Stimulated activated naive B cell treated with anti-CD40 and anti-IgM and Interleukin-4, amounts not matched to agents 10 μg/mL and 1 μg/mL and 100 μg/mL, for 72 hours (primary cell): ENCODE results near the gene CA5A.

Experiments used
- ATAC-seq, 2 donors: fragments of 150-1000 bp; cut with Tn5 transposase; replicated peaks; 2 replicates each; pipeline ENCODE4 v1.10.0; 2021; ENCODE audit warnings: moderate library complexity in 1 of 2
- DNase-seq: peaks from one replicate; pipeline ENCODE4 v3.0.0; 2021
- H3K27ac Mint-ChIP-seq: one replicate; pipeline ENCODE4 v1.8.0; 2022; ENCODE audit warnings: mild to moderate bottlenecking, mixed read lengths
- H3K27me3 Mint-ChIP-seq, 2 donors: one replicate each; pipeline ENCODE4 v1.8.0; 2022; ENCODE audit warnings: mixed read lengths in 2 of 2
- H3K36me3 Mint-ChIP-seq, 2 donors: one replicate each; pipeline ENCODE4 v1.8.0; 2022; ENCODE audit warnings: mixed read lengths in 2 of 2, mild to moderate bottlenecking in 1 of 2
- H3K4me1 Mint-ChIP-seq, 2 donors: one replicate each; pipeline ENCODE4 v1.8.0; 2022; ENCODE audit warnings: mixed read lengths in 2 of 2, mild to moderate bottlenecking in 1 of 2
- H3K4me3 Mint-ChIP-seq, 2 donors: one replicate each; pipeline ENCODE4 v1.8.0; 2022; ENCODE audit warnings: mild to moderate bottlenecking in 2 of 2, mixed read lengths in 2 of 2, moderate library complexity in 1 of 2
- H3K9me3 Mint-ChIP-seq, 2 donors: one replicate each; pipeline ENCODE4 v1.8.0; 2022; ENCODE audit warnings: mixed read lengths in 2 of 2, mild to moderate bottlenecking in 1 of 2

CA5A gene

GRCh38 chr16:87847785-87848675 lies 88.3 kb downstream of the CA5A start:
- ATAC-seq (no peak), DNase-seq (no peak)
- Mint-ChIP-seq H3K27me3 (no peaks in the 10 kb centered on the region), H3K36me3 (peaks cover 58 to 64% of the 10 kb centered on the region in 2 donors), H3K4me3 (no peak overlapping the region), H3K4me1 (peaks cover 11 to 39% of the 10 kb centered on the region in 2 donors), H3K27ac (no peak overlapping the region), H3K9me3 (no peaks in the 10 kb centered on the region)

GRCh38 chr16:87847467-87847784 lies 88.9 kb downstream of the CA5A start:
- H3K27me3 Mint-ChIP-seq = no peaks in the 10 kb centered on the region
- no peak overlapping the region for H3K4me3 Mint-ChIP-seq
- no peak overlapping the region for H3K27ac Mint-ChIP-seq
- H3K36me3 Mint-ChIP-seq = peaks cover 60 to 64% of the 10 kb centered on the region in 2 donors
- H3K9me3 Mint-ChIP-seq = no peaks in the 10 kb centered on the region
- DNase-seq (no peak), ATAC-seq (no peak)
- peaks cover 14 to 40% of the 10 kb centered on the region in 2 donors for H3K4me1 Mint-ChIP-seq

DNA sequence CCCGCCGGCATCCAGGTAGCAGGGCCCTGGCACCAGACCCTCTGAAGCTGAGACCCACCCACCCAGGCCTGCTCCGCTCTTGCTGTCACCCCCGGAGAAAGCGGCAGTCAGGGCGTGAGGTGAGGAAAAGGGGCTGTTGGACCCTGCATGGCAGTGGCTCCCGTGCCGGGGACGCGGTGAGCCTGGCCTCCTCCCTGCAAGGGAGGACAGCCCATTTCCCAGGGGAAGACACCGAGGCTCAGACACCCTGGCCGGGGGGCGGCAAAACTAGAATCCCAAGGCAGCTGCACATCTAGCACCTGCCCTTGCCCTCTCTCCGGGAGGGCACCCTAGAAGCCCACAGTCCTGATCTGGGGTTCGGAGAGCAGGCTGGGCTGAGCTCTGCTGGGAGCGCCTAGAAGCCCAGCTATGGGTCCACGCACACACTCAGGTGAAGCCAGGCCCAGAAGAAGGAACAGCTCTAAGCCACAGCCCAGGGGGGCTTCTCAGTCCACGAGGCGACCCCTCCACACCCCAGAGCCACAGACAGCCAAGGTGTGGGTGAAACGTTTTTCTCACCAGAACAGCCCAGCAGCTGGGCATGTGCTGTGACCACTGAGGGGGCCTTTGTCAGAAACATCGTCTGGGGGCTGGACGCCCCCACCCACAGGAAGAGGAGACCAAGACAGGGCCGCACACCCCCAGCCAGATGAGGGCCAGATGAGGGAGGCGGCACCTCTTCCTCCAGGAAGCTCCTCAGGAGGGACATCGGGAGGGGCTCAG lies 89.4 kb downstream of the CA5A start:
- Mint-ChIP-seq H3K27me3 (no peaks in the 10 kb centered on the region), H3K4me3 (no peak overlapping the region), H3K4me1 (peaks cover 14 to 42% of the 10 kb centered on the region in 2 donors), H3K27ac (no peak overlapping the region), H3K36me3 (peaks cover 59 to 60% of the 10 kb centered on the region in 2 donors), H3K9me3 (no peaks in the 10 kb centered on the region)
- DNase-seq = no peak
- no peak for ATAC-seq

DNA sequence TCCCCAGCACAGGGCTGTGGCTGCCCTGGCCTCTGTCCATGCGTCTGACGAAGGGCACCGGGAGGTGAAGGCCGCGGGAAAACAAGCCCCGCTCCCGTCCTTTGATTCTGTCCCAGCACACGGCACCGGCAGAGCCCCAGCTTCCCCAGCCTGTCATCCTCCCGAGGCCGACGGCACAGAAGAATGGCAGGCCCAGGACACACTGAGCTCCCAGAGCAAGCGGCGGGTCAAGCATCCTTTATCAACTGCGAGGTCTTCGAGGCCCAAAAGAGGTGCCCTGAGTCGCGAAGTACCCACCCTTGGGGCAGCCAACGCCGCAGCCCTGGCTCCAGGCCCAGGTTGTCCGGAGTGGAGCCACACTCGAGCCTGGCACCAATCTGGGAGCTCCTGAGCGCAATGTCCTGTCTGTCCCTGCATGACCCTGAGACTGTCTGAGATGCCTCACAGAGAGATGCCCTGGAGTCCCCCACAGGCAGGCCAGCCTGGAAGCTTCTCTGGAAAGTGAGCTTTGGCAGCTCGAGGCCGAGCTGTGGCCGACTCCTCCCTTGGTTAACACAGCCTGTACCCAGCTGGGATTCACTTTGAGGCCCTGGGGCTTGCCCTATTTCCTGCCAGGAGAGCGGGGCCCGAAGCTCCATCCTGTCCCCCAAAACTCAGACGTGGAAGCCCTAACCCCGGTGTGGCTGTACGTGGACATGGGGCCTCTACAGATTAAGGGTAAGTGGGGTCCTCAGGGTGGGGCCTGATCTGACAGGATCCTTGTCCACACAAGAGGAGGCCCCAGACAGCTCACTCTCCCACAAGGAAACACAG lies 90.3 kb downstream of the CA5A start:
- Mint-ChIP-seq H3K4me3 (no peak overlapping the region), H3K27ac (no peak overlapping the region), H3K36me3 (peaks cover 56 to 59% of the 10 kb centered on the region in 2 donors), H3K27me3 (no peaks in the 10 kb centered on the region), H3K9me3 (no peaks in the 10 kb centered on the region), H3K4me1 (peaks cover 14 to 42% of the 10 kb centered on the region in 2 donors)
- DNase-seq = no peak
- ATAC-seq = no peak

DNA sequence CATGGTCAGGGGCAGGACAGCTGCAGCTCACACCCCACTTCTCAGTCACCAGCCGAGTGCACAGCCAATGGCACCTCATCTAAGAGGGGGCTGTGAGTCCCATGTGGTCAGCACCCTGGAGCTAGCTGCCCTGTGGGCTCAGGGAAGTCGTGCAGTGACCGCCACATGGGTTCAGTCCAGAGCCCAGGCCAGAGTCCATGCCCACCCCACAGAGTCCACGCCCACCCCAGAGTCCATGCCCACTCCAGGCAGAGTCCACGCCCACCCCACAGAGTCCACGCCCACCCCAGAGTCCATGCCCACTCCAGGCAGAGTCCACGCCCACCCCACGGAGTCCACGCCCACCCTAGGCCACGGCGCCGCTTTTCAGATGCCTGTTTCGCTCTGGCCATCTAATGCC lies 91.1 kb downstream of the CA5A start:
- Mint-ChIP-seq H3K27ac (no peak overlapping the region), H3K27me3 (no peaks in the 10 kb centered on the region), H3K36me3 (peaks cover 51 to 52% of the 10 kb centered on the region in 2 donors), H3K4me3 (no peak overlapping the region), H3K9me3 (no peaks in the 10 kb centered on the region), H3K4me1 (peaks cover 14 to 42% of the 10 kb centered on the region in 2 donors)
- DNase-seq (no peak), ATAC-seq (no peak)

DNA sequence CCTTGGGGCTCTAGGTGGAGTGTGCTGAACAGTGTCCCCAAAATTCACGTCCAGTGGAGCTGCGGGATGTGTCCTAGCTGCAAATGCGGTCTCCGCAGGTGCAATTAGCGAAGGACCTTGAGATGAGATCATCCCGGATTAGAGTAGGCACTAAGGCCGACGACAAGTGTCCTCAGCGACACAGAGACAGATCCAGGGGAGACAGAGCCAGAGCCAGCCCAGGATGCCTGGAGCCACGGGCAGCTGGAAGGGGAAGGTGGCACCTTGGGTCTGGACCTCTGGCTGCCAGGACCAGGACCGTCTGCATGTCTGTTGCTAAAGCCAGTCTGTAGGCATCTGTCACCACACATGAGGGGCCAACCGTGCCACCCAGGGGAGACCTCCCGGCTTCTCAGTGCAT lies 91.5 kb downstream of the CA5A start:
- no peak for DNase-seq
- no peaks in the 10 kb centered on the region for H3K9me3 Mint-ChIP-seq
- no peak overlapping the region for H3K27ac Mint-ChIP-seq
- H3K4me1 Mint-ChIP-seq = peaks cover 14 to 42% of the 10 kb centered on the region in 2 donors
- H3K36me3 Mint-ChIP-seq = peaks cover 51% of the 10 kb centered on the region in 2 donors
- no peak for ATAC-seq
- no peak overlapping the region for H3K4me3 Mint-ChIP-seq
- H3K27me3 Mint-ChIP-seq = no peaks in the 10 kb centered on the region

DNA sequence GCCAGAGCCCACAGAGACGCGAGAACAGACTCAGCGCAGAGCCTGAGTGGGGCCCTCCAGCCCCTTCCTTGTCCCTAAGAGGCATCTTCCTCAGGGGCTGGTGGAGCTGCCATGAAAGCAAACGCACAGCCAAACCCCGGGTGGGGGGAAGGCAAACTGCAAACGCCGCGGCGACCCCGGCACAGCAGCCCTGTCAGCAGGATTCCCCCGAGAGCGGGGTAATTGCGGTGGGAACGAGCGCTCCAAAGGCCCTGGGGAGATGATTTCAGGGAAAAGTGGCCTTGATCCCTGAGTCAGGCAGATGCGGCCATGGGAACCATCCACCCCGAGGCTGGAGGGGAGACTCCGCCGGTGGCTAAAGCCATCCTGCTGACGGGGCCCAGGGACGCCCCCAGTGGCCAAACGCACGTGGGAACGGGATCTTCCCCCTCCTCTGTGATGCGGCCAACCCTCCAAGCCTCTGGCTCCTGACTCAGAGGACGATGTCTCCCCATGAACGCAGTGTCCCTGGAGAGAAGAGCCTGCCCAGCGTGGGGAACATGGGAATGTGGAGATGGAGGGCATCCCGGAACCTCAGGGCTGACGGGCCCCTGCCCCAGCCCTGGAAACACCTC lies 92.1 kb downstream of the CA5A start:
- Mint-ChIP-seq H3K36me3 (peaks cover 53 to 55% of the 10 kb centered on the region in 2 donors), H3K27ac (no peak overlapping the region), H3K9me3 (no peaks in the 10 kb centered on the region), H3K4me1 (peaks cover 14 to 42% of the 10 kb centered on the region in 2 donors), H3K4me3 (no peak overlapping the region), H3K27me3 (no peaks in the 10 kb centered on the region)
- DNase-seq (no peak), ATAC-seq (no peak)

DNA sequence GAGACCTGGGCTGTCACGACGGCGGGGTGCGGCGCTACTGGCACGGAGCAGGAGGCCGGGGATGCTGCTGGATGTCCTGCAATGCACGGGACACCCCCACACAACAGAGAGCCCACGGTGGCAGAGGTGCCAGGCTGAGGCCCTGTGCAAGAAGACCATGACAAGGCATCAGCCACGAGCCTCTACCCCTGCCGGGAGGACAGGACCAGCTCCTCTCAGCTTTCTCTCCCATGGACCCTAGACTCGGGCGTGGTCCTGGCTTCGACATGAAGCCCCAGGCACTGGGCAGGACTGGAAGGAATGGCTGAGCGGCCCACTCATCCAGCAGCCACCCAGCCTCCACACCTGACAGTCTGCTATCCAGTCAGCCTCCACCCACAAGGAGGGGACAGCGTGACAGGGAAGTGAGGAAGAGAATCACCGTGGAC lies 92.6 kb downstream of the CA5A start:
- no peak overlapping the region for H3K4me3 Mint-ChIP-seq
- no peak for ATAC-seq
- peaks cover 14 to 39% of the 10 kb centered on the region in 2 donors for H3K4me1 Mint-ChIP-seq
- no peak for DNase-seq
- H3K9me3 Mint-ChIP-seq = no peaks in the 10 kb centered on the region
- peaks cover 49 to 55% of the 10 kb centered on the region in 2 donors for H3K36me3 Mint-ChIP-seq
- no peaks in the 10 kb centered on the region for H3K27me3 Mint-ChIP-seq
- H3K27ac Mint-ChIP-seq = no peak overlapping the region

GRCh38 chr16:87842209-87842869 lies 94.0 kb downstream of the CA5A start:
- H3K9me3 Mint-ChIP-seq = no peaks in the 10 kb centered on the region
- H3K27me3 Mint-ChIP-seq = no peaks in the 10 kb centered on the region
- H3K36me3 Mint-ChIP-seq = peaks cover 44 to 45% of the 10 kb centered on the region in 2 donors
- H3K27ac Mint-ChIP-seq = no peak overlapping the region
- peak; percentile 21 to 29 for ATAC-seq
- H3K4me1 Mint-ChIP-seq = peaks cover 14 to 35% of the 10 kb centered on the region in 2 donors
- no peak overlapping the region for H3K4me3 Mint-ChIP-seq
- DNase-seq = no peak

DNA sequence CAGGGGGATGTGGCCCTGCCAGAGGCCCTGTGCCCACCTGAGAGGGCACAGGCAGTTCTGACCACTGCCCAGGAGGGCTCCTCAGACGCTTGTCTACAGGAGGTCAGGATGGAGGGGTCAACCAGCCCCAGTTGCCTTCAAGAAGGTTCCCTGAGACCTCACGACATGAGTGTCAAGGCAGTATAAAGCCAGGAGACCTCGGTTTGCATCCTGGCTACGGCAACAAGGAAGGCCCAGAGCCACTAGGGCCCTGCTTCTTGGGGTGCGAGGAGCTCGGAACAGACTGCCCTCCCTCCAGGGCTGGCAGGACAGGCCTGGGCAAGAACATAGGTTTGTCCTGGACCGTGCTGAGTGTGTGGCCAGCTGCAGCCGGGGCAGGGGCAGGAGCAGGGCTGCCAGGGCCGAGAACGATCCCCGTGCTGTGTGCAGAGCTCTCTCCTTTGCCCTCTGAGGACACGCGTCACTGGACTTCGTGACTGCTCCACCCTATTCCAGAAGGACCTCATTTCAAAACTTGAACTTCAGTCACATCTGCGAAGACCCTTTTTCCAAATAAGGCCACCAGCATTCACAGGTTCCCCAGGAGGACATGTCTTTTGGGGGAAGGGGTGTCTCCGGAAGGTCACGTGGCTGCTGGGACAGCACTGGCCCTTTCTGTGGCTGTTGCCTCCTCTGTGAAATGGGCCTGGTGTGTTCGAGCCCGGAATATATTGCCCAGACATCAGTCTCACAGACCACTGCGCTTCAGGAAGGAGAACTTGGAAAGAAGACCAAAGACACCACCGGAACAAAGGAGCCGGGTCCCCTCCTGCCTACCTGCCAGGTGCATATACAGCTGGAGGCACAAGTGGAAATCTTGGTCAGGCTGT lies 94.8 kb downstream of the CA5A start:
- no peak overlapping the region for H3K27ac Mint-ChIP-seq
- no peaks in the 10 kb centered on the region for H3K9me3 Mint-ChIP-seq
- H3K4me1 Mint-ChIP-seq = peaks cover 14 to 34% of the 10 kb centered on the region in 2 donors
- peaks cover 41 to 50% of the 10 kb centered on the region in 2 donors for H3K36me3 Mint-ChIP-seq
- ATAC-seq (no peak), DNase-seq (no peak)
- H3K4me3 Mint-ChIP-seq = no peak overlapping the region
- no peaks in the 10 kb centered on the region for H3K27me3 Mint-ChIP-seq

DNA sequence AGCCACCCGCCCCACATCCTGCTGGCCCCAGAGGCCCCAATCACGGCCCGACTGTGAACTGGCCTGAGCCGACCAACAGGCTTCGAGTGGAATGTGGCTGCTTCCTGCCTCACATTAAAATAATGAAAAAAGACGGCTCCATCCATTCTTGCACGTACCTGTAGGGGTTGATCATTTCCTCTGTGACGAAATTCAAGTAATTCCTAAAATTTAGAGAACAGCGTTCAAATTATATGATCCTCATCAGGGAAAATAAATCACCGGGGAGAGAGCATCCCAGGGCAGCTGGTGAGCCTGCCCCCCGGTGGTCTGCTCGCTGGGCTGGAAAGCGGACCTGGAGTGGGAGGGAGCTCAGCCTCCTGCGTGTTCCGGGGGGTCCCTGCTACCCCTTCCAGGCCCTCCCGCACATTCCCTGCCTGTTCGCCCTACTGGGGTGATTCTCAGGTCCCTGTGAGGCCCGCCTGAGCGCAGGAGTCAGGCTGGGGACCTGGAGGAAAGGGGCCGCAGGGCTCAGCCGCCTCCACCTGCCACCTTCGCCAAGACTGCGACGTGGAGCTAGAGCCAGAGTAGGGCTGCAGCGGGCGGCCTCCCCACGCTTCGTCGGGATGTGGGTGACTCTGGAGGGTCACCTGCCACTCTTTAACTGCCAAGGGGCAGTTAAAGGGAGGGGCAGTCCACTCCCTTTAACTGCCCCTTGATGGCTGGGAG lies 95.9 kb downstream of the CA5A start:
- peaks cover 14 to 28% of the 10 kb centered on the region in 2 donors for H3K4me1 Mint-ChIP-seq
- peaks cover 47% of the 10 kb centered on the region in 2 donors for H3K36me3 Mint-ChIP-seq
- DNase-seq (no peak), ATAC-seq (no peak)
- H3K27me3 Mint-ChIP-seq = no peaks in the 10 kb centered on the region
- H3K27ac Mint-ChIP-seq = no peak overlapping the region
- no peak overlapping the region for H3K4me3 Mint-ChIP-seq
- no peaks in the 10 kb centered on the region for H3K9me3 Mint-ChIP-seq

GRCh38 chr16:87839542-87840270 lies 96.6 kb downstream of the CA5A start:
- Mint-ChIP-seq H3K36me3 (peaks cover 44 to 47% of the 10 kb centered on the region in 2 donors), H3K4me1 (peaks cover 12 to 24% of the 10 kb centered on the region in 2 donors), H3K27ac (no peak overlapping the region), H3K4me3 (no peak overlapping the region), H3K27me3 (no peaks in the 10 kb centered on the region), H3K9me3 (no peaks in the 10 kb centered on the region)
- ATAC-seq (no peak), DNase-seq (no peak)
